Stimulated activated CD8-positive, alpha-beta memory T cell treated with anti-CD3 and anti-CD28 coated beads, Interleukin-15, amount 100 ng/mL, for 24 hours (primary cell): ENCODE data around the gene EEFSEC.

Experiments
- DNase-seq: peaks from one replicate; pipeline ENCODE4 v3.0.0-alpha.2; 2020; ENCODE audit warnings: low read depth

Gene EEFSEC

GRCh38 chr3:128392818-128393544, 239.7 kb downstream of the EEFSEC start:
- DNase-seq: no peak

- DNase-seq: no peak
These were observed 240.8 kb downstream of the EEFSEC start for GRCh38 chr3:128394033-128394432.

GRCh38 chr3:128395046-128395445, 241.8 kb downstream of the EEFSEC start:
- no peak for DNase-seq

GRCh38 chr3:128395500-128396162, 242.3 kb downstream of the EEFSEC start:
- DNase-seq: no peak

GRCh38 chr3:128397484-128397883, 244.2 kb downstream of the EEFSEC start:
- DNase-seq: no peak

GRCh38 chr3:128398586-128398985, 245.3 kb downstream of the EEFSEC start:
- no peak for DNase-seq

- DNase-seq: no peak
These were observed 246.1 kb downstream of the EEFSEC start for GRCh38 chr3:128399221-128399915.

GRCh38 chr3:128400671-128401070, 247.4 kb downstream of the EEFSEC start:
- no peak for DNase-seq

GRCh38 chr3:128402319-128402718, 249.0 kb downstream of the EEFSEC start:
- no peak for DNase-seq

GRCh38 chr3:128402998-128403397, 249.7 kb downstream of the EEFSEC start:
- no peak for DNase-seq

- DNase-seq: no peak
These were observed 251.2 kb downstream of the EEFSEC start for GRCh38 chr3:128404276-128405068.

- no peak for DNase-seq
These were observed 252.4 kb downstream of the EEFSEC start for GRCh38 chr3:128405554-128406277.

- no peak for DNase-seq
These were observed 254.0 kb downstream of the EEFSEC start for GRCh38 chr3:128407247-128407646.

GRCh38 chr3:128408012-128408692, 254.9 kb downstream of the EEFSEC start:
- DNase-seq: no peak

GRCh38 chr3:128408693-128409623, 255.7 kb downstream of the EEFSEC start:
- no peak for DNase-seq

GRCh38 chr3:128409624-128410581, 256.6 kb downstream of the EEFSEC start:
- no peak for DNase-seq

- DNase-seq: no peak
These were observed 257.6 kb downstream of the EEFSEC start for GRCh38 chr3:128410669-128411573.
